H9 (cell line): Measurements from ENCODE around the gene TRPM3. TPM values are rescaled to one million over a fixed set of nuclear protein-coding genes. Genes with fewer than 3 reads are reported as not detected.
A peak's percentile ranks its signal among the peaks of the same experiment; 100 is the strongest.

Experiments
- DNase-seq: peaks from one replicate; pipeline ENCODE4 v3.0.0-alpha.2; 2017
- H2AFZ ChIP-seq: one replicate; pipeline ENCODE4 v1.6.1; 2013; ENCODE audit warnings: mild to moderate bottlenecking, low read length, control low read depth, moderate library complexity
- H2AK5ac ChIP-seq: 2 replicates; pipeline ENCODE4 v1.6.1; 2013; ENCODE audit warnings: low read length, control low read depth, mixed read lengths; ENCODE audit not compliant: insufficient read length
- H2BK120ac ChIP-seq: one replicate; pipeline ENCODE4 v1.6.1; 2013; ENCODE audit warnings: low read depth, mild to moderate bottlenecking, low read length, control low read depth, inconsistent platforms; ENCODE audit not compliant: poor library complexity, severe bottlenecking
- H2BK12ac ChIP-seq: 2 replicates; pipeline ENCODE4 v1.6.1; 2013; ENCODE audit warnings: low read length, control low read depth, mixed read lengths, low read depth; ENCODE audit not compliant: insufficient read length
- H2BK15ac ChIP-seq: 2 replicates; pipeline ENCODE4 v1.6.1; 2013; ENCODE audit warnings: low read depth, low read length, control low read depth
- H2BK20ac ChIP-seq: one replicate; pipeline ENCODE4 v1.6.1; 2013; ENCODE audit warnings: low read depth, mild to moderate bottlenecking, low read length, control low read depth, inconsistent platforms; ENCODE audit not compliant: poor library complexity, severe bottlenecking
- H2BK5ac ChIP-seq: 2 replicates; pipeline ENCODE4 v1.6.1; 2013; ENCODE audit warnings: low read length, control low read depth, mixed read lengths; ENCODE audit not compliant: insufficient read length
- H3K14ac ChIP-seq: 2 replicates; pipeline ENCODE4 v1.6.1; 2013; ENCODE audit warnings: low read length, control low read depth; ENCODE audit not compliant: insufficient read depth
- H3K18ac ChIP-seq: 2 replicates; pipeline ENCODE4 v1.6.1; 2013; ENCODE audit warnings: low read depth, mild to moderate bottlenecking, mixed read lengths, low read length, control low read depth; ENCODE audit not compliant: insufficient read length
- H3K23ac ChIP-seq: 2 replicates; pipeline ENCODE4 v1.6.1; 2013; ENCODE audit warnings: low read length, control low read depth, mixed read lengths, low read depth; ENCODE audit not compliant: insufficient read length
- H3K23me2 ChIP-seq: 2 replicates; pipeline ENCODE4 v1.6.1; 2013; ENCODE audit warnings: low read depth, mild to moderate bottlenecking, mixed read lengths, low read length, control low read depth; ENCODE audit not compliant: insufficient read length, poor library complexity, severe bottlenecking
- H3K27ac ChIP-seq: 2 replicates; pipeline ENCODE4 v1.5.1; 2013; ENCODE audit warnings: low read length, control low read depth, mixed read lengths, low read depth; ENCODE audit not compliant: insufficient read length
- H3K27me3 ChIP-seq: 2 replicates; pipeline ENCODE4 v1.6.1; 2013; ENCODE audit warnings: low read length, control low read depth, inconsistent platforms; ENCODE audit not compliant: insufficient read depth
- H3K4ac ChIP-seq: 2 replicates; pipeline ENCODE4 v1.6.1; 2013; ENCODE audit warnings: low read depth, mild to moderate bottlenecking, control low read depth, inconsistent platforms, low read length, moderate library complexity
- H3K4me1 ChIP-seq: 2 replicates; pipeline ENCODE4 v1.6.1; 2013; ENCODE audit warnings: low read length, control low read depth, inconsistent platforms; ENCODE audit not compliant: insufficient read depth
- H3K4me2 ChIP-seq: 2 replicates; pipeline ENCODE4 v1.6.1; 2013; ENCODE audit warnings: low read length, control low read depth, mixed read lengths; ENCODE audit not compliant: insufficient read length, insufficient read depth
- H3K56ac ChIP-seq: 2 replicates; pipeline ENCODE4 v1.6.1; 2013; ENCODE audit warnings: low read depth, mild to moderate bottlenecking, mixed read lengths, low read length, control low read depth; ENCODE audit not compliant: insufficient read length
- H3K79me1 ChIP-seq: 2 replicates; pipeline ENCODE4 v1.6.1; 2013; ENCODE audit warnings: low read depth, mild to moderate bottlenecking, moderate library complexity, low read length, control low read depth, inconsistent platforms; ENCODE audit not compliant: insufficient read depth, poor library complexity, severe bottlenecking
- H3K79me2 ChIP-seq: 2 replicates; pipeline ENCODE4 v1.6.1; 2013; ENCODE audit warnings: low read length, control low read depth, inconsistent platforms; ENCODE audit not compliant: insufficient read depth
- H3K9ac ChIP-seq: 2 replicates; pipeline ENCODE4 v1.6.1; 2013; ENCODE audit warnings: low read length, control low read depth, mixed read lengths; ENCODE audit not compliant: insufficient read length; ENCODE audit errors: extremely low read depth
- H3K9me3 ChIP-seq: one replicate; pipeline ENCODE4 v1.6.1; 2013; ENCODE audit warnings: low read depth, low read length, inconsistent platforms; ENCODE audit not compliant: control insufficient read depth
- H3T11ph ChIP-seq: one replicate; pipeline ENCODE4 v1.6.1; 2013; ENCODE audit warnings: mild to moderate bottlenecking, low read length, control low read depth, inconsistent platforms
- H4K20me1 ChIP-seq: one replicate; pipeline ENCODE4 v1.6.1; 2013; ENCODE audit not compliant: control insufficient read depth, insufficient read length, insufficient read depth
- H4K5ac ChIP-seq: 2 replicates; pipeline ENCODE4 v1.6.1; 2013; ENCODE audit warnings: low read depth, mild to moderate bottlenecking, mixed read lengths, low read length, control low read depth; ENCODE audit not compliant: insufficient read length
- H4K8ac ChIP-seq: replicated peaks from 2 replicates; pipeline ENCODE4 v1.6.1; 2013; ENCODE audit warnings: low read length, control low read depth, mixed read lengths, low read depth; ENCODE audit not compliant: insufficient read length
- H4K91ac ChIP-seq: 2 replicates; pipeline ENCODE4 v1.6.1; 2013; ENCODE audit warnings: low read depth, mild to moderate bottlenecking, moderate library complexity, mixed read lengths, low read length, control low read depth; ENCODE audit not compliant: insufficient read length
- H3K27ac Mint-ChIP-seq, 3 experiments: 2 replicates in 2 of 3; 3 replicates in 1 of 3; pipeline ENCODE4 v1.8.0; 2020 to 2021; ENCODE audit warnings: mixed read lengths in 3 of 3, mild to moderate bottlenecking in 1 of 3, moderate library complexity in 1 of 3
- H3K27me3 Mint-ChIP-seq: 2 replicates; pipeline ENCODE4 v1.8.0; 2021; ENCODE audit warnings: low read depth, mild to moderate bottlenecking, moderate library complexity, mixed read lengths
- H3K36me3 Mint-ChIP-seq, 3 experiments: 2 replicates in 2 of 3; 3 replicates in 1 of 3; pipeline ENCODE4 v1.8.0; 2020 to 2021; ENCODE audit warnings: low read depth in 3 of 3, mixed read lengths in 3 of 3; ENCODE audit not compliant: insufficient read depth in 1 of 3
- H3K4me1 Mint-ChIP-seq, 2 experiments: 2 replicates each; pipeline ENCODE4 v1.8.0; 2020; ENCODE audit warnings: mixed read lengths in 2 of 2
- H3K4me3 Mint-ChIP-seq, 2 experiments: 2 replicates in 1 of 2; 3 replicates in 1 of 2; pipeline ENCODE4 v1.8.0; 2020 to 2021; ENCODE audit warnings: mild to moderate bottlenecking in 2 of 2, mixed read lengths in 2 of 2, moderate library complexity in 1 of 2
- H3K9me3 Mint-ChIP-seq, 2 experiments: 2 replicates in 1 of 2; 3 replicates in 1 of 2; pipeline ENCODE4 v1.8.0; 2020; ENCODE audit warnings: mild to moderate bottlenecking in 2 of 2, mixed read lengths in 2 of 2, moderate library complexity in 1 of 2
- WGBS: extraction: QIAGEN DNeasy Blood & Tissue Kit; methylation state at CpG from one replicate; pipeline ENCODE4 v1.1.7; 2013; ENCODE audit warnings: missing lambda C conversion rate, low lambda C conversion rate, mixed read lengths; ENCODE audit not compliant: insufficient read length; ENCODE audit errors: extremely low coverage; 5-methylcytosine and 5-hydroxymethylcytosine counted together
- total RNA-seq: library from RNA; stranded (reverse); gene quantifications from 2 replicates; pipeline ENCODE4 v1.2.1, GENCODE V29; 2021
- TF ChIP-seq, protein P1 (sequence below): fragments of 200-600 bp; sonication (generic); conservative IDR thresholded peaks from 3 replicates; pipeline ENCODE4 v1.8.0; 2021; ENCODE audit warnings: antibody characterized with exemption, mild to moderate bottlenecking

Gene TRPM3
- total RNA-seq, 1 experiment from 2014 or later: 10.3 TPM

DNA sequence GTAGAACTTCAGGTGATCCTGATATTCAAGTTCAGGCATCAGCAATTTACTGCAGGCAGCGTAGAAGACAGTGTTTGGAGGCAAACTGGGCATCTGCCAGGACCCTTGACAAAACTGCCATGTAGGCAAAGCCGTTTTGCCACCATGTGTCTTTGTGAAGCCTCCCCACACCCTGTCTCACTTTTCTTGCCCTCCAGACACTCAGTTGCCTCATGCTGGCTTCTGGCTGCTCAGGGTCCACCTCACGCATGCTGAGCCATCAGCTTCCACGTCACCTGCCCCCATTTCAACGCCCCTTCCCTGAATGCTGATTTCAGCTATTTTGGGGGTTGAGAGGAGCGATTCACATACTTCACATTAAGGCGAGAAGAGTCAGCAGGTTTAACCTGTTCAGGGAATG lies 541.7 kb downstream of the TRPM3 start:
- no peak overlapping the region for H2BK20ac ChIP-seq
- no peak overlapping the region for H3K56ac ChIP-seq
- H3K9me3 ChIP-seq: no peaks in the 10 kb centered on the region
- DNase-seq: no peak
- no peak overlapping the region for H3K23ac ChIP-seq
- H3K9ac ChIP-seq: no peak overlapping the region
- H3K9me3 Mint-ChIP-seq: no peaks in the 10 kb centered on the region; a peak in 1 of 5 replicates
- peaks cover 3 to 7% of the 10 kb centered on the region in 2 experiments for H3K4me1 Mint-ChIP-seq
- TF ChIP-seq, protein P1, sequence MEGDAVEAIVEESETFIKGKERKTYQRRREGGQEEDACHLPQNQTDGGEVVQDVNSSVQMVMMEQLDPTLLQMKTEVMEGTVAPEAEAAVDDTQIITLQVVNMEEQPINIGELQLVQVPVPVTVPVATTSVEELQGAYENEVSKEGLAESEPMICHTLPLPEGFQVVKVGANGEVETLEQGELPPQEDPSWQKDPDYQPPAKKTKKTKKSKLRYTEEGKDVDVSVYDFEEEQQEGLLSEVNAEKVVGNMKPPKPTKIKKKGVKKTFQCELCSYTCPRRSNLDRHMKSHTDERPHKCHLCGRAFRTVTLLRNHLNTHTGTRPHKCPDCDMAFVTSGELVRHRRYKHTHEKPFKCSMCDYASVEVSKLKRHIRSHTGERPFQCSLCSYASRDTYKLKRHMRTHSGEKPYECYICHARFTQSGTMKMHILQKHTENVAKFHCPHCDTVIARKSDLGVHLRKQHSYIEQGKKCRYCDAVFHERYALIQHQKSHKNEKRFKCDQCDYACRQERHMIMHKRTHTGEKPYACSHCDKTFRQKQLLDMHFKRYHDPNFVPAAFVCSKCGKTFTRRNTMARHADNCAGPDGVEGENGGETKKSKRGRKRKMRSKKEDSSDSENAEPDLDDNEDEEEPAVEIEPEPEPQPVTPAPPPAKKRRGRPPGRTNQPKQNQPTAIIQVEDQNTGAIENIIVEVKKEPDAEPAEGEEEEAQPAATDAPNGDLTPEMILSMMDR: no peak
- no peaks in the 10 kb centered on the region for H3K79me2 ChIP-seq
- H3K27me3 Mint-ChIP-seq: peaks cover 2% of the 10 kb centered on the region; the same call in 1 of the 2 replicates
- H2BK12ac ChIP-seq: no peak overlapping the region
- no peaks in the 10 kb centered on the region; the same call in 1 of the 2 replicates for H3K27me3 ChIP-seq
- no peak overlapping the region for H4K8ac ChIP-seq
- H3K4ac ChIP-seq: no peak overlapping the region
- no peak overlapping the region for H3T11ph ChIP-seq
- no peak overlapping the region for H3K27ac ChIP-seq
- H3K18ac ChIP-seq: no peak overlapping the region
- no peak overlapping the region for H2BK120ac ChIP-seq
- peaks cover 6% of the 10 kb centered on the region for H3K4me1 ChIP-seq
- no peak overlapping the region for H3K14ac ChIP-seq
- no peak overlapping the region for H3K4me2 ChIP-seq
- H2BK5ac ChIP-seq: no peak overlapping the region
- no peaks in the 10 kb centered on the region for H3K23me2 ChIP-seq
- H2AK5ac ChIP-seq: no peak overlapping the region
- no peak overlapping the region for H4K5ac ChIP-seq
- no peak overlapping the region for H2BK15ac ChIP-seq
- no peaks in the 10 kb centered on the region for H4K20me1 ChIP-seq
- H3K4me3 Mint-ChIP-seq: no peak overlapping the region
- no peak overlapping the region for H2AFZ ChIP-seq
- H3K36me3 Mint-ChIP-seq: no peaks in the 10 kb centered on the region
- no CpG with 5 or more reads among the region's 7 CpGs for WGBS
- peak overlapping the region in 1 of 3 experiments; percentile 14; a peak in 1 of 7 replicates for H3K27ac Mint-ChIP-seq
- no peak overlapping the region for H4K91ac ChIP-seq
- H3K79me1 ChIP-seq: no peaks in the 10 kb centered on the region
